HT1080 (cell line): ENCODE data around the gene CD177. TPM values are rescaled to one million over a fixed set of nuclear protein-coding genes. Genes with fewer than 3 reads are reported as not detected.
A peak's percentile ranks its signal among the peaks of the same experiment; 100 is the strongest.
"Not testable (repeated sequence)": the region's sequence is repeated elsewhere in the genome, so short reads cannot be mapped to it uniquely, and the experiment has no call there.

Source experiments
- DNase-seq: peaks from one replicate; pipeline ENCODE4 v3.0.0-alpha.2; 2015; ENCODE audit warnings: low read depth
- total RNA-seq: library from RNA; depleted of rRNA; stranded (reverse); fragments of >200 nt; shearing (Covaris generic); gene quantifications from 2 replicates; pipeline ENCODE4 v1.2.3, GENCODE V29; 2014

Gene CD177
- total RNA-seq, 1 experiment from 2014 or later, result not detected

- no peak for DNase-seq
Observed at GRCh38 chr19:43332058-43332922, 21.2 kb upstream of the CD177 start.

- not testable (repeated sequence) for DNase-seq
Observed at GRCh38 chr19:43336508-43336907, 17.0 kb upstream of the CD177 start.

- no peak for DNase-seq
Observed at GRCh38 chr19:43337737-43338136, 15.7 kb upstream of the CD177 start.

GRCh38 chr19:43338530-43338929 lies 15.0 kb upstream of the CD177 start:
- no peak for DNase-seq

GRCh38 chr19:43339243-43339930 lies 14.1 kb upstream of the CD177 start:
- DNase-seq, result not testable (repeated sequence)

GRCh38 chr19:43340101-43340500 lies 13.4 kb upstream of the CD177 start:
- DNase-seq, result not testable (repeated sequence)

GRCh38 chr19:43341098-43341497 lies 12.4 kb upstream of the CD177 start:
- DNase-seq, result not testable (repeated sequence)

GRCh38 chr19:43342104-43342503 lies 11.4 kb upstream of the CD177 start:
- peak; percentile 34 for DNase-seq

- not testable (repeated sequence) for DNase-seq
Observed at GRCh38 chr19:43344347-43344925, 9.1 kb upstream of the CD177 start.

- DNase-seq, result not testable (repeated sequence)
Observed at GRCh38 chr19:43349813-43350212, 3.7 kb upstream of the CD177 start.

GRCh38 chr19:43351998-43352746 lies 1.3 kb upstream of the CD177 start:
- DNase-seq, result no peak

GRCh38 chr19:43354305-43354627 lies 780 bp downstream of the CD177 start:
- no peak for DNase-seq

GRCh38 chr19:43356749-43357148 lies 3.3 kb downstream of the CD177 start:
- DNase-seq, result not testable (repeated sequence)

GRCh38 chr19:43362179-43362578 lies 8.7 kb downstream of the CD177 start:
- DNase-seq, result peak; percentile 37

- no peak for DNase-seq
Observed at GRCh38 chr19:43362745-43363144, 9.3 kb downstream of the CD177 start.

GRCh38 chr19:43365677-43366076 lies 12.2 kb downstream of the CD177 start:
- DNase-seq, result not testable (repeated sequence)

- DNase-seq, result no peak
Observed at GRCh38 chr19:43367822-43368221, 14.3 kb downstream of the CD177 start.

GRCh38 chr19:43368897-43369296 lies 15.4 kb downstream of the CD177 start:
- DNase-seq, result not testable (repeated sequence)

GRCh38 chr19:43371909-43372308 lies 18.4 kb downstream of the CD177 start:
- no peak for DNase-seq

- peak; percentile 44 for DNase-seq
Observed at GRCh38 chr19:43372462-43372861, 19.0 kb downstream of the CD177 start.

- not testable (repeated sequence) for DNase-seq
Observed at GRCh38 chr19:43377624-43378023, 24.1 kb downstream of the CD177 start.

GRCh38 chr19:43380008-43380407 lies 26.5 kb downstream of the CD177 start:
- DNase-seq, result no peak
